K562 (cell line): ENCODE results near the gene SCAPER. TPM values are rescaled to one million over a fixed set of nuclear protein-coding genes. Genes with fewer than 3 reads are reported as not detected.

Experiments used
- BACH1 ChIP-seq: fragments of 200-800 bp; sonication (Bioruptor generic); IDR thresholded peaks from 2 replicates; pipeline ENCODE4 v1.6.1; 2016; ENCODE audit warnings: missing genetic modification characterization, missing compliant biosample characterization
- BRD9 ChIP-seq: fragments of 450-650 bp; IDR thresholded peaks from 2 replicates; pipeline ENCODE4 v1.6.1; 2018; ENCODE audit warnings: low read depth; ENCODE audit not compliant: partially characterized antibody
- BRF1 ChIP-seq: IDR thresholded peaks from 3 replicates; pipeline ENCODE4 v1.6.1; 2011; ENCODE audit warnings: borderline replicate concordance, mild to moderate bottlenecking; ENCODE audit not compliant: insufficient read length; ENCODE audit errors: extremely low read depth
- CCNT2 ChIP-seq: IDR thresholded peaks from 2 replicates; pipeline ENCODE4 v1.6.1; 2011; ENCODE audit warnings: borderline replicate concordance, low read depth, mild to moderate bottlenecking, moderate library complexity, mixed read lengths, low read length; ENCODE audit not compliant: insufficient read length; ENCODE audit errors: extremely low read depth
- HDAC1 ChIP-seq, 2 experiments: fragments of 450-650 bp; IDR thresholded peaks; 2 replicates each; pipeline ENCODE4 v1.6.1; 2016 to 2017; ENCODE audit warnings: inconsistent platforms in 1 of 2, mild to moderate bottlenecking in 1 of 2, moderate library complexity in 1 of 2
- MAZ ChIP-seq, 2 experiments: fragments of 450-650 bp in 1 of 2; sonication (generic) in 1 of 2; formaldehyde crosslinking; IDR thresholded peaks in 1 of 2; conservative IDR thresholded peaks in 1 of 2; 2 replicates each; pipeline versions ENCODE4 v1.4.0 to v1.5.0; 2020; ENCODE audit warnings: mild to moderate bottlenecking in 1 of 2, missing genetic modification reagents in 1 of 2
- NCOA1 ChIP-seq: fragments of 450-650 bp; IDR thresholded peaks from 2 replicates; pipeline ENCODE4 v1.6.1; 2016; ENCODE audit warnings: low read depth
- NFIX ChIP-seq: fragments of 250-450 bp; sonication (Bioruptor Pico); IDR thresholded peaks from 2 replicates; pipeline ENCODE4 v1.4.0; 2020; ENCODE audit warnings: low read depth, mild to moderate bottlenecking, moderate library complexity
- POU5F1 ChIP-seq: fragments of 150-350 bp; IDR thresholded peaks from 2 replicates; pipeline ENCODE4 v1.6.1; 2014; ENCODE audit warnings: borderline replicate concordance, low read length, low read depth, mild to moderate bottlenecking; ENCODE audit not compliant: partially characterized antibody
- RBM17 ChIP-seq: fragments of 200-400 bp; formaldehyde crosslinking; IDR thresholded peaks from 2 replicates; pipeline ENCODE4 v1.6.1; 2017; ENCODE audit warnings: low read depth, mild to moderate bottlenecking, low read length, borderline replicate concordance
- SIX5 ChIP-seq, 2 experiments: IDR thresholded peaks; 2 replicates each; pipeline ENCODE4 v1.6.1; 2011; ENCODE audit warnings: low read length in 2 of 2, borderline replicate concordance in 1 of 2, low read depth in 1 of 2, mild to moderate bottlenecking in 1 of 2, moderate library complexity in 1 of 2; ENCODE audit not compliant: insufficient read depth in 1 of 2
- TBP ChIP-seq: optimal IDR thresholded peaks from 2 replicates; pipeline ENCODE3; 2011; ENCODE audit warnings: low read depth, low read length, improper control_type of control experiment
- THRAP3 ChIP-seq: fragments of 450-650 bp; IDR thresholded peaks from 2 replicates; pipeline ENCODE4 v1.6.1; 2016; ENCODE audit warnings: mild to moderate bottlenecking, inconsistent platforms, borderline replicate concordance
- TRIM24 ChIP-seq, 2 experiments: fragments of 450-650 bp; IDR thresholded peaks; 2 replicates each; pipeline ENCODE4 v1.6.1; 2016
- U2AF1 ChIP-seq: fragments of 200-400 bp; formaldehyde crosslinking; optimal IDR thresholded peaks from 2 replicates; pipeline ENCODE3; 2017; ENCODE audit warnings: mild to moderate bottlenecking, low read depth, low read length, moderate library complexity
- ZBED1 ChIP-seq: IDR thresholded peaks from 2 replicates; pipeline ENCODE4 v1.6.1; 2014
- ZBTB17 ChIP-seq: fragments of 450-650 bp; formaldehyde crosslinking; IDR thresholded peaks from 2 replicates; pipeline ENCODE4 v1.4.0; 2020; ENCODE audit warnings: mild to moderate bottlenecking
- ZNF3 ChIP-seq: fragments of 250-450 bp; sonication (Bioruptor Pico); IDR thresholded peaks from 2 replicates; pipeline ENCODE4 v1.5.0; 2021; ENCODE audit warnings: mild to moderate bottlenecking, moderate library complexity
- ZNF551 ChIP-seq: fragments of 250-450 bp; sonication (Bioruptor Pico); IDR thresholded peaks from 2 replicates; pipeline ENCODE4 v1.5.0; 2021; ENCODE audit warnings: mild to moderate bottlenecking, moderate library complexity
- ZNF639 ChIP-seq, 2 experiments: fragments of 200-800 bp in 1 of 2; sonication (Bioruptor generic) in 1 of 2; sonication (generic) in 1 of 2; formaldehyde crosslinking in 1 of 2; IDR thresholded peaks in 1 of 2; conservative IDR thresholded peaks in 1 of 2; 2 replicates each; pipeline versions ENCODE4 v1.5.0 to v1.6.1; 2016 to 2020; ENCODE audit warnings: missing compliant biosample characterization in 1 of 2, missing genetic modification characterization in 1 of 2, missing genetic modification reagents in 1 of 2
- ZNF76 ChIP-seq: fragments of 250-450 bp; sonication (Bioruptor Pico); IDR thresholded peaks from 2 replicates; pipeline ENCODE4 v1.4.0; 2020; ENCODE audit warnings: mild to moderate bottlenecking, moderate library complexity, borderline replicate concordance
- ZSCAN32 ChIP-seq: fragments of 450-650 bp; formaldehyde crosslinking; IDR thresholded peaks from 2 replicates; pipeline ENCODE4 v1.4.0; 2020; ENCODE audit warnings: mild to moderate bottlenecking, moderate library complexity
- polyA plus RNA-seq, 8 experiments: library from polyadenylated mRNA; depleted of rRNA in 4 of 8; stranded (reverse) in 5 of 8; unstranded in 3 of 8; fragments of >200 nt; fragmentation: Nextera tagmentation in 2 of 8; fragmentation: Illumina TruSeq in 1 of 8; extraction: Ambion mirVana in 2 of 8; extraction: Trizol in 1 of 8; gene quantifications; 2 replicates each; pipeline versions ENCODE4 v1.2.1 to v1.2.3, GENCODE V29; 2011 to 2014; ENCODE audit warnings: inconsistent platforms in 1 of 8, missing spikeins in 1 of 8
- total RNA-seq, 7 experiments: library from RNA; depleted of rRNA in 6 of 7; stranded (reverse); fragments of >200 nt in 6 of 7; fragmentation: Illumina TruSeq in 2 of 7; extraction: Trizol in 2 of 7; gene quantifications; 2 replicates each; pipeline versions ENCODE4 v1.2.1 to v1.2.3, GENCODE V29; 2011 to 2021; ENCODE audit warnings: low replicate concordance in 1 of 7
- TF ChIP-seq, protein P1 (sequence below): fragments of 250-450 bp; sonication (Bioruptor Pico); IDR thresholded peaks from 2 replicates; pipeline ENCODE4 v1.5.0; 2021
- TF ChIP-seq, protein P2 (sequence below): fragments of 450-650 bp; conservative IDR thresholded peaks from 2 replicates; pipeline ENCODE4 v1.6.1; 2016; ENCODE audit warnings: missing genetic modification characterization, low read depth, mild to moderate bottlenecking, missing compliant biosample characterization, moderate library complexity
- TF ChIP-seq, protein P3 (sequence below): fragments of 250-450 bp; sonication (Bioruptor Pico); IDR thresholded peaks from 2 replicates; pipeline ENCODE4 v1.4.0; 2020

The SCAPER gene
- total and polyA plus RNA-seq, 9 of the 15 experiments (the other 6 are each of a cell fraction or from before 2014, with no cell fraction given), result 1.3 to 5.7 (median 3.2) TPM

DNA sequence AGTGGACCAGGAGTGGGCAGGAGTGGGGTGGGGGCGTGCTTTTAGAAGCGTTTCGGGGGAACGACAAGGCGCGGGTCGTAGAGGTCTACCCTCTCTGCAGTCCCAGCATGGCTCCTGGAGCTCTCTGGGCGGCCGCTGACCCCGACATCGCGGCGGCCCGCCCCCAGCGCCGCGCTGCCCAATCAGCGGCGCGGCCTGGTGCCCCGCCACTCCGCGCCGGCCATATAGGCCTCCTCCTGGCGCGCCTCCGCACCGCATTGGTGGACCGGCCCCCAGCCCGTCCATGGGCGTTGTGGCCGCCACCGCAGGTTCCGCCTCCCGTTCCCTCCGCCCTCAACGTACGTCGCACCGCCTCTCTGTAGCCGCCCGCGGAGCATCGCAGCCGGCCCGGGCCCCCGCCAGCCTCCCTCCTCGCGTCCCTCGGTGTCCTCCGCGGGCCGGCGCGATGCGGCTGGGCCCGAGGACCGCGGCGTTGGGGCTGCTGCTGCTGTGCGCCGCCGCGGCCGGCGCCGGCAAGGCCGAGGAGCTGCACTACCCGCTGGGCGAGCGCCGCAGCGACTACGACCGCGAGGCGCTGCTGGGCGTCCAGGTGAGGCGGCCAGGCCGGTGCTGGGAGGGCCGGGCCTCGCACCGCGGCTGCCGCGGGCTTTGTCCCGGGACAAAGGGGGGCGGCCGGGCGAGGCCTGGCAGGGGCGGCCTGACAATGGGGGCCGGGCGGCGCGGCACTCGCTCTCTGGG is 26.4 kb upstream of the SCAPER start, which contains the start of gene RCN2 (continued):
- peak in 1 of 2 experiments; percentile 28; a peak in 1 of 4 replicates for TF ChIP-seq ZNF639 (CRISPR knock-in tag; conservative IDR thresholded peaks at IDR 0.05 in 1 of 2, IDR thresholded peaks at IDR 0.05 in 1 of 2)
- TF ChIP-seq HDAC1 (IDR thresholded peaks at IDR 0.05), result no peak
- TF ChIP-seq MAZ (CRISPR knock-in tag; conservative IDR thresholded peaks at IDR 0.05 in 1 of 2, IDR thresholded peaks at IDR 0.05 in 1 of 2), result peak; percentile 63 to 86
- TF ChIP-seq SIX5 (IDR thresholded peaks at IDR 0.05; ENCODE audit: borderline replicate concordance in 1 of 2, insufficient read depth in 1 of 2, low read depth in 1 of 2, low read length in 2 of 2), result no peak
- TF ChIP-seq, protein P1, sequence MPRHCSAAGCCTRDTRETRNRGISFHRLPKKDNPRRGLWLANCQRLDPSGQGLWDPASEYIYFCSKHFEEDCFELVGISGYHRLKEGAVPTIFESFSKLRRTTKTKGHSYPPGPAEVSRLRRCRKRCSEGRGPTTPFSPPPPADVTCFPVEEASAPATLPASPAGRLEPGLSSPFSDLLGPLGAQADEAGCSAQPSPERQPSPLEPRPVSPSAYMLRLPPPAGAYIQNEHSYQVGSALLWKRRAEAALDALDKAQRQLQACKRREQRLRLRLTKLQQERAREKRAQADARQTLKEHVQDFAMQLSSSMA, result no peak
- TF ChIP-seq U2AF1, result no peak
- no peak for TF ChIP-seq THRAP3
- no peak for TF ChIP-seq BRF1
- no peak for TF ChIP-seq POU5F1
- no peak for TF ChIP-seq ZSCAN32 (CRISPR knock-in tag)
- no peak for TF ChIP-seq RBM17
- TF ChIP-seq NFIX (CRISPR knock-in tag), result no peak
- TF ChIP-seq ZBED1, result no peak
- TF ChIP-seq BRD9, result no peak
- TF ChIP-seq, protein P2, sequence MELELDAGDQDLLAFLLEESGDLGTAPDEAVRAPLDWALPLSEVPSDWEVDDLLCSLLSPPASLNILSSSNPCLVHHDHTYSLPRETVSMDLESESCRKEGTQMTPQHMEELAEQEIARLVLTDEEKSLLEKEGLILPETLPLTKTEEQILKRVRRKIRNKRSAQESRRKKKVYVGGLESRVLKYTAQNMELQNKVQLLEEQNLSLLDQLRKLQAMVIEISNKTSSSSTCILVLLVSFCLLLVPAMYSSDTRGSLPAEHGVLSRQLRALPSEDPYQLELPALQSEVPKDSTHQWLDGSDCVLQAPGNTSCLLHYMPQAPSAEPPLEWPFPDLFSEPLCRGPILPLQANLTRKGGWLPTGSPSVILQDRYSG (tag), result no peak
- TF ChIP-seq, protein P3, sequence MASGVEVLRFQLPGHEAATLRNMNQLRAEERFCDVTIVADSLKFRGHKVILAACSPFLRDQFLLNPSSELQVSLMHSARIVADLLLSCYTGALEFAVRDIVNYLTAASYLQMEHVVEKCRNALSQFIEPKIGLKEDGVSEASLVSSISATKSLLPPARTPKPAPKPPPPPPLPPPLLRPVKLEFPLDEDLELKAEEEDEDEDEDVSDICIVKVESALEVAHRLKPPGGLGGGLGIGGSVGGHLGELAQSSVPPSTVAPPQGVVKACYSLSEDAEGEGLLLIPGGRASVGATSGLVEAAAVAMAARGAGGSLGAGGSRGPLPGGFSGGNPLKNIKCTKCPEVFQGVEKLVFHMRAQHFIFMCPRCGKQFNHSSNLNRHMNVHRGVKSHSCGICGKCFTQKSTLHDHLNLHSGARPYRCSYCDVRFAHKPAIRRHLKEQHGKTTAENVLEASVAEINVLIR, result no peak
- no peak for TF ChIP-seq ZNF76 (CRISPR knock-in tag)
- no peak for TF ChIP-seq ZNF3 (CRISPR knock-in tag)
- TF ChIP-seq CCNT2, result peak; percentile 83
- TF ChIP-seq BACH1 (tag), result no peak
- peak; percentile 91 for TF ChIP-seq TBP
- no peak for TF ChIP-seq NCOA1
- no peak for TF ChIP-seq ZNF551 (CRISPR knock-in tag)
- no peak for TF ChIP-seq TRIM24 (IDR thresholded peaks at IDR 0.05)
- TF ChIP-seq ZBTB17 (CRISPR knock-in tag), result no peak
